Stimulated activated CD8-positive, alpha-beta memory T cell treated with anti-CD3 and anti-CD28 coated beads, Interleukin-15, amount 100 ng/mL, for 24 hours (primary cell): ENCODE data around the gene KCNJ9.
A peak's percentile ranks its signal among the peaks of the same experiment; 100 is the strongest.

ENCODE experiments used
- DNase-seq: peaks from one replicate; pipeline ENCODE4 v3.0.0-alpha.2; 2020; ENCODE audit warnings: low read depth

Gene KCNJ9

DNA sequence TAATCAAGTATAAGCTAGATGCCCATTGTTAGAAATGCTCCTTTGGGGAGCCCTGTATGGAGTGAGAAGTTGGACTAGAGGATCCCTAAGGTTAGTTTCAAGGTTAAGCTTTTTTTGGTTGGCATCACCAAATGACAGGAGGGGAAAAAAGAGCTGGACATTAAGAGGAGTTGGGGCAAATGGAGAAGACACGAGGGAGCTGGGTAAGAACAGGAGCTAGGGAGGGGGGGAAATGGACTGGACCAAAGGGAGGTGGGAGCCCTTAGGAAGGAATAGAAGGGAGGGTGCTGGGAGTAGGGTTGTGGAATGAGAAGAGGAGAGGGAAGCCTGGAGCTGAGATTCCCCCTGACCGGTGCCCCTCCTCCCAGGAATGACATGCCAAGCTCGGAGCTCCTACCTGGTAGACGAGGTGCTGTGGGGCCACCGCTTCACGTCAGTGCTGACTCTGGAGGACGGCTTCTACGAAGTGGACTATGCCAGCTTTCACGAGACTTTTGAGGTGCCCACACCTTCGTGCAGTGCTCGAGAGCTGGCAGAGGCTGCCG lies 5.9 kb downstream of the KCNJ9 start:
- DNase-seq, result no peak

- DNase-seq, result no peak
Observed at GRCh38 chr1:160089883-160090282, 8.5 kb downstream of the KCNJ9 start.

GRCh38 chr1:160090760-160091159 lies 9.4 kb downstream of the KCNJ9 start:
- DNase-seq, result no peak

DNA sequence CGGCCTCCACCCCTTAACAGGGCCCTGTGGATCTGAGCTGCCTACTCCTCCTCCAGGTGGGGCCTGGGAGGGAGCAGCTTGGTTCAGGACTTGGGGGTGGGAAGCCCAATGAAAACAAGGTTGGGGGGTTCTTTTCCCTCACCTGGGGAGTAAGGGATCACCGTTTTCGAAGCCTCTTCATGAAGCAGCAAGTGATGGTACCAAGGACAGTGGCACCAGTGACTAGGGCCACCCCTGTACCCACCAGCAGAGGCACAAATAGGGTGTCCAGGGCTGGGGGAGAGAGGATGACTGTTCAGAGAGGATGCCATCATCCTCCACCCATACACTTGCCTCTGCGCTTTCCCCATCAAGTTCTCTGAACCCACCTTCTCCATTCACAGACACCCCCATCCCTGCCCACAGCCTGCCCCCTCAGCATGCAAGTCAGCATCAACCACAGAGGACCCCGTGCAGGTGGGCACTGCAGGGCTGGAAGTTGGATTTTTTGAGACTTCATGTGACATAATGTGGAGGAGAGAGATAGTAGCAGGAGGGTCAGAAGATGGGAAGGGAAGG lies 10.4 kb downstream of the KCNJ9 start:
- no peak for DNase-seq

- no peak for DNase-seq
Observed at GRCh38 chr1:160092366-160093068, 11.2 kb downstream of the KCNJ9 start.

DNA sequence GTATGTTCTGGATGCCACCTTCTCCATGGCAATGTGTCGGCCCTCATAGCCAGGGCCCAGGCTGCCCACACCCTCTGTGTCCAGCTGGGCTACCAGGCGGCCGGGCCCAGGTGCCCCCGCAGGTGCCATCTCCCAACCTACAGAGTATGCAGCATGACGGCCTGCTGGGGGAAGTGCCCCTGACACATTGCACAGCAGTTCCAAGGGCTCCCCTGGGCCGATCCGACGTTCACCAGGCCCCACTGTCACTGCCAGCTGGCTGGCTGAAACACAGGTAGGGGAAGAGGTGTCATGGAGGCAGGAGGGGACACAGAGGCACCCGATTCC lies 11.7 kb downstream of the KCNJ9 start:
- DNase-seq, result no peak

- DNase-seq, result no peak
Observed at GRCh38 chr1:160093624-160094290, 12.4 kb downstream of the KCNJ9 start.

- DNase-seq, result no peak
Observed at GRCh38 chr1:160094291-160094625, 12.9 kb downstream of the KCNJ9 start.

GRCh38 chr1:160094806-160095205 lies 13.5 kb downstream of the KCNJ9 start:
- DNase-seq, result no peak

DNA sequence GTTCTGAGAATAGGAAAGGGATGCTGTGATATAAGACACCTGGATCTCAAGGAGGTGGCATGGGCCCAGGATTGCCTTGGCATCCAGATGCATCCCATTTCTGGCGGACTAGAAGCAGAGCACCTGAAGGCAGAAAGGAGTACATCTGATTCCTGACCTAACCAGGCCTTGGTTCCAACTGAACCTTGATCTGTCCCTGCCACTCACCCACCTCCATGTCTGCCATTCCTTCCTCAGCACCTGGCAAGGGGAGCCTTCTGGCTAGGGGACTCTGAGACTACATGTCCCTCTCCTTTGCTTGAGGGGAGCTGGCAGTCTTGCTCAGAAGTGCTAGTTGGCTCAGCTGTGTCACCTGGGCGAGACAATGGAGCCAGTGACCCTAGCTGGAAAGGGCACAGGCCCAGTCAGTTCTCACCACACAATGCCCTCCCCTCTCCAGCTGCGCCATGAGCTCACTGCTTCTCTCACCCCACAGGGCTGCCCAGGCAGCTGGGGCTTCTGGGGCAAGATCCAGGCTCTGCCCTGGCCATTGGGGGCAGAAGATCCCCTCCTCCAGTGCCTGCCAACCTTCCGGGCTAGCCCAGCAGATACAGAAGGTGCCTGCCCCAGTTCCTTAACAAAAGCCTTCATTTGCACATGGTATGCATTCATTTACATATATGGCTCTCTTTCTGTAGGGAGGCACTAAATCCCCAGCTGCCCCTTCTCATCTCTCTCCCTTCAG lies 14.2 kb downstream of the KCNJ9 start:
- no peak for DNase-seq

GRCh38 chr1:160096274-160097116 lies 15.2 kb downstream of the KCNJ9 start:
- no peak for DNase-seq

DNA sequence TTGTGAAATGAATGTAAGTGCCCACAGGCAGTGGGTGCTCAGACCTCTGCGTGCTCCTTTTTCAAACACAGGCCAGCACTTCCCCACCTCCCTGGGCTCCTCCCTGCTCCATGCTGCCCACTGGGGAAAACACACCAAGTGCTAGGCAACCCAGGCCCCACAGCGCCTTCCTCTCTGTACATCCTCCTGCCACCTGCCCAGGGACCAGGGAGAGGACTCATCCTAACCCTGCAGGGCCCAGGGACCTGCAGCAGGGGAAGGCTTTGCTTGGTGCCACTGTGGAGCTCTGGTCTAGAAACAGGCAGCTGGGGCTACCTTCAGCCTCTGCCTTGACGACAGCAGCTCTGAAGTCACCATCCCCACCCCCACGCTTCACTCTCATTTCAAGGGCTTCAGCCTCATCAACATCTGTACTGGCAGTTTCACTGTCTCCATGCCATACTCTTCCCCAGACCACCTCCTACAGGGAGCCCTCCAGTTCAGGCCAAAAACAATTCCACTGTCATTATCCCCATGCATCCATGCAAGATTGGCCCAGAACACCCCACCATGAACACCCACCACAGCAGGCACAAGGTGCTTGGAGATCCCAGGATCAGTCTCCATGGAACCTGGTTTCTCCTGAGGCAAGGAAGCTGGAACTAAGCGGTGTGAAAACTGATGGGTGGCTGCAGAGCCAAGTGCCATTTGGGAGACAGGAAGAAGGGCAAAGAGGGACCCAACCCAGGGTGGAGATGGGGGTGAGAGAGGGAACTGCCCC lies 16.0 kb downstream of the KCNJ9 start:
- DNase-seq, result no peak

DNA sequence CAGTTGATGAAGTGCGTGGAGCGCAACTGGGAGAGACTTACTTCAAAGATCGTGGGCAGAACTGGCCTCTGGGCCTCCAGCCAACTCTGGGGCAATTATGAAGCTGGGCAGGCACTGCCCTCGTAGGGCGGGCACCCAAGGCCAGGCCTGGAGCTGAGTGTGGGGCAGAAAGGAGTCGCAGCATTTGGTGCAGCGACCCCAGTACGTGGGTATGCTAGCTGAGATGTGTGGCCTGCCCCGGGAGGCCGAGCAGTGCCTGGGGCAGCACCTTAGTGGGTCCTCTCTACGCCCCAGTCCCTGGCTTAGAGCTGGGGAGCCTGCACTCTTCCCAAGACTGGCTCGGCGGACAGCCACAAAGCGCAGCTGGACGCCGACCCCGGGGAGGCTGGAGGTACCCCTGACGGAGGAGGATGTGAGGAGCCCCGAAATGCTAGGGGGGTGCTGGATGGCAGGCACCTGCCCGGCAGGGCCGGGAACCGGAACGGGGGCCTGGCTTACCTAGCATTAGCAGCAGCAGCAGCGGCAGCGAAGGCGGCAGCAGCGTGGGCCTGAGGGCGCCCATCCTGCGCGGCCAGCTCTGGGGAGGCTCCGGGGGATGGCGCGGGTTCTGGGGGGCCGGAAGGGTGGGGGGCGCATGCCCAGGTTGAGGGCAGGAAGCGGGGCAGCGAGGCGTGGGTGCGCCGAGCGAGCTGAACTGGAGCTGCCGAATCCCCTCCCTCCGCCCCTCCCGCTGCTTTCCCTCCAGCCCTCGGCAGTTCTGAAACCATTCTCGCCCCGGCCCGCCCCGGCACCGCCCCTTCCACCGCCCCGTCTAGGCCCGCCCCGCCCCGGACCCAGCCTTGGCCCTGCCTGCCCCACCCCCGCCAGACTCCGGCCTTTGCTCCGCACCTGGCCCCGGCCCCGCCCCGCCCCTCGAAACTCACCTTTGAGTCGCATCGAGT lies 16.8 kb downstream of the KCNJ9 start, which contains the start of gene IGSF8:
Gene IGSF8 (minus strand): TSS at position 709 of the 941 bp plus-strand sequence. CDS start 147 bp downstream, at position 562.
- peak; percentile 89 for DNase-seq

DNA sequence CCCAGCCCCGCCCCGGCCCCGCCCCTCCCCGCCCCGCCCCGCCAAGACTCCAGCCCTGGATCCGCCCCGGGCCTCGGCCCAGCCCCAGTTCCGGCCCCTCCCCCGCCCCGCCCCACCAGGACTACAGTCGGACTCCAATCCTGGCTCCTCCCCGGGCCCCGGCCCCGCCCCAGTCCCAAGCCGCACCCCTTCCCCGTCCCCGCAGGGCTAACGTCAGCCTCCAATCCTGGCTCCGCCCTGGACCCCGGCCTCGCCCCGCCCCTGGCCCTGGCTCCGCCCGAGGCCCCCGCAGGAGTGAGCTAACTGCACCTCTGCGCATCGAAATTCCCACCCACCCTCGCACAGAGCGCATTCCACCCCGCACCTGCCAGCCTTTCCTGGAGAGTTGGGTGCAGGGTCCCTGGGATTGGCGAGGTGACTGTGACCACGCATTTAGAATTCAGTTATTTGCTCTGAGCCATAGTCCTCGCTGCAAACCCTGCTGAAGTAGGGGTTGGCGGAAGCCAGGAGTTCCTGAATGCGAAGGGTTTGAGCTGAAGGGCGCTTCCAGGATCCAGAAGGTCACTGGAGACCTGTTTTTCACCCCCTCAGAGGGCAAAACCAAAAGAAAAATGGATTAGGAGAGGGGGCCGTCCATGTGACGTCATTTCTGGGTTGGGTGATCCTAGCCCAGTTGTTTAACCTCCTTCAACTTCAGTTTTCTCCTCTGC lies 17.7 kb downstream of the KCNJ9 start:
- peak; percentile 95 for DNase-seq

GRCh38 chr1:160099716-160100375 lies 18.5 kb downstream of the KCNJ9 start:
- DNase-seq, result no peak

- peak; percentile 39 for DNase-seq
Observed at GRCh38 chr1:160101037-160101716, 19.8 kb downstream of the KCNJ9 start.

- no peak for DNase-seq
Observed at GRCh38 chr1:160101717-160102522, 20.6 kb downstream of the KCNJ9 start.
